ENCODE data around the gene CTPS2.

DNA sequence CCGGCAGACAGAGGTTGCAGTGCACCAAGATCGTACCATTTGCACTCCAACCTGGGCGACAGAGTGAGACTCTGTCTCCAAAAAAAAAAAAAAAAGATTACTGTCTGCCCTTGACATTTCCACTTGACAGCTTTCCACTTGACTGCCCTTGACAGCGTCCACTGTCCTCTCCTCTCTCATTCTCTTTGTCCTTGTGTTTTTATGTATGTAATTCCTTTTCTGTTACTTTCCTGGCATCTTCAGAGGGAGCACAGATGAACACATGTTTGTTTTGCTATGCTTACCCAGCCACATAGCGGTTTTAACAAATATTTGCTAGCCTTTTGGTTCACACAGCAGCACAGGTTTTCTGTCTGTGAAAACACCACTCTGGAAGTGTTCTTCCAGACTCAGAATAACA, 33.2 kb upstream of the CTPS2 start:
- TF ChIP-seq, protein P1, sequence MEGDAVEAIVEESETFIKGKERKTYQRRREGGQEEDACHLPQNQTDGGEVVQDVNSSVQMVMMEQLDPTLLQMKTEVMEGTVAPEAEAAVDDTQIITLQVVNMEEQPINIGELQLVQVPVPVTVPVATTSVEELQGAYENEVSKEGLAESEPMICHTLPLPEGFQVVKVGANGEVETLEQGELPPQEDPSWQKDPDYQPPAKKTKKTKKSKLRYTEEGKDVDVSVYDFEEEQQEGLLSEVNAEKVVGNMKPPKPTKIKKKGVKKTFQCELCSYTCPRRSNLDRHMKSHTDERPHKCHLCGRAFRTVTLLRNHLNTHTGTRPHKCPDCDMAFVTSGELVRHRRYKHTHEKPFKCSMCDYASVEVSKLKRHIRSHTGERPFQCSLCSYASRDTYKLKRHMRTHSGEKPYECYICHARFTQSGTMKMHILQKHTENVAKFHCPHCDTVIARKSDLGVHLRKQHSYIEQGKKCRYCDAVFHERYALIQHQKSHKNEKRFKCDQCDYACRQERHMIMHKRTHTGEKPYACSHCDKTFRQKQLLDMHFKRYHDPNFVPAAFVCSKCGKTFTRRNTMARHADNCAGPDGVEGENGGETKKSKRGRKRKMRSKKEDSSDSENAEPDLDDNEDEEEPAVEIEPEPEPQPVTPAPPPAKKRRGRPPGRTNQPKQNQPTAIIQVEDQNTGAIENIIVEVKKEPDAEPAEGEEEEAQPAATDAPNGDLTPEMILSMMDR (IDR thresholded peaks at IDR 0.05), result no peak
- TF ChIP-seq POLR2AphosphoS5 (IDR thresholded peaks at IDR 0.05) (no peak), POLR2A (IDR thresholded peaks at IDR 0.05) (no peak), EP300 (IDR thresholded peaks at IDR 0.05) (no peak)

Data from upper lobe of left lung (tissue), 4 donors.